ENCODE results near the gene ABHD14A.

The ABHD14A gene

GRCh38 chr3:52022323-52023100 lies 47.6 kb downstream of the ABHD14A start:
- no peak for DNase-seq

- DNase-seq = no peak
Observed at GRCh38 chr3:52023101-52023770, 48.4 kb downstream of the ABHD14A start.

DNA sequence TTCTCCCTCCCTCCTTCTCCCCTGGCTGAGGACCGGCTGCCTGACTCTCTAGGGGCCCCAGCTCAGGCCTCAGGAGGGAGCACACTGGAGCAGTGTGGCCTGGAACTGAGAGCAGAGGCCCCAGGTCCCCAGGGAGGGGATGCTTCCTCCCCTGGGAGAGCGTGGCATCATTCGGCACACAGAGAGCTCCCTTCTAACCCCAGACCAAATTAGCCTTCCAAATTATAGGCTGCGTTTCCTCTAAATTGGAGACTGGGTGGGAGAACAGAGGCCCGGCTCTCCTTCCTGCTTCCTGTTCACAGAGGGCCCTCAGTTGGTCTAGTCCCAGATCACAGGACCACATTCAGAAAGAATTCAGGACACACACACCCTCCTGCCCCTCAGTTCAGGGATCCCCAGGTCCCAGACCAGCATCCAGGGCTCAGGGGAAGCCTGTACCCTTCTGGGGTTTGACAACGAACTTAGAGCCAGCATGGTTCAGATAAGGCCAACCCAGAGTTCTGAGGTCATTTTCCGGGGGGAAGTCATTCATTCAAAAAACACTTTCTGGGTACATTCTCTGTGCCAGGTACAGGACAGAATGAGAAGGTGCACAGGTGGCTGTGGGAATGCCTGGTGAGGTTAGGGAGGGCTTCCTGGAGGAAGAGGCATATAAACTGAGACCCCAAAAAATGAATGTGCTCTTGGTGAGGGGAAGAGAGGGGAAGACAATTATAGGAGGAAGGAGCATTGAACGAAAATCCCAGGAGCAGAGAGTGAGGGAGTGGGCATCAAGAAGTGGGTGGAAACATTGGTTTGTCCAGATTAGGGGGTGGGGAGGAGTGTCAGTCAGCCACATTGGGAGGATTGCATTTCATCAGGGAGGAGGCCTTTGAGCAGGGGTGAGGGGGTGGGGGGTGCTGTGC lies 49.2 kb downstream of the ABHD14A start:
- no peak for DNase-seq

- DNase-seq = no peak
Observed at GRCh38 chr3:52024765-52025452, 50.0 kb downstream of the ABHD14A start.

DNA sequence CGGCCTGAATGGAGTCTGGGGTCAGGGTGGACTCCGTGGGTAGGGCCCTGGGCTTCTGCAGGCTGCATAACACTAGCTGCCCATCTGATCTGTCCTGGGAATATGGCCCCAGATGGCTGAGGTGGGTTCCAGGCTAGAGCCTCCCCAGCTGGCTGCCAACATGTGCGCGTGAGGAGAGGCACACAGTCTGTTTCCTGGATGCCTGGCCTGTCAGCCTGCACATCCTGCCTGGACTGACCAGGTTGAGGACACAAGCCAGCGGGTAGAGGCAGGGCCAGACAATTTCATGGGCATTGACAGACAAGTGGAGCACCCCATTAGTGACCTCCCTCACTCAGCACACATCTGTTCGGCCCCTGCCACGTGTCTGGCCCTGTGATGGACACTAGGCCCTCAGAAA lies 50.6 kb downstream of the ABHD14A start:
- DNase-seq = no peak

DNA sequence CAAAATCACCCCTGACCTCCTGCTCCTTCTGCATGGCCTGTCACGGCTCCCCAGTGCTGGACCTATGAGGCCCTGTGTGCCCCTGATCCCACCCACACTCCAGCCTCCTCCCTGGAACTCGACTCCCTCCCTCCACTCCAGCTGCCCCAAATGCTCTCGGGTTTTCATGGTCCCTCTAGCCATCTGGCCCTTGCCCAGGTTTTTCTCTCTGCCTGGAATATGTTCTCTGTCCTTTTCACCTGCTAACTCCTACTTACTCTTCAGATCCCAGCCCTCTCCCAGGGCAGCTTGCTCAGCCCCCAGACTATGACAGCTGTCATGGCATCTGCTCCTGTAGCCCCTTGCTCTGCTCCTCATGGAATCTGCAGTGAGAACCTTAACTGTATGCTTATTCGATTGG lies 51.2 kb downstream of the ABHD14A start:
- DNase-seq = no peak

- no peak for DNase-seq
Observed at GRCh38 chr3:52028572-52028971, 53.7 kb downstream of the ABHD14A start.

DNA sequence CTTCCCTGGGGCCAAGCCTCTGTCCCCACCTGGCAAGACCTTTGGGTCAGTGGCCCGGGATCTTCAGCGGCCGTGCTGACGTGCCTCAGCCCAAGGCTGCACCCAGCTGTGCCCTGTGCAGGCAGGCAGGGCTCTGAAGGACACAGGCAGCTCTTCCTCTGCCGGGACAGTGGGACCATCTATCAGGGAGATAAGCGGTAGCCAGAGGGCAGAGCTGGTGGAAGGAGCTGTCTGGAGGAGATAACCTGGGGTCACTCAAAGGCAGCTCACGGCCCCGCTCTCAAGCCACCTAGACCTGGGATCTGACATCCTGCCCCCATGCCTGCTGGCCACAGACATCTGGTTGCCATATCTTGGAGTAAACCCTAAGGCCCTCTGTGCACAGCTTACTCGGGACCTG lies 54.2 kb downstream of the ABHD14A start:
- no peak for DNase-seq

GRCh38 chr3:52029535-52029934 lies 54.7 kb downstream of the ABHD14A start:
- no peak for DNase-seq

Data from activated gamma-delta T cell treated with Interleukin-2 at 50 U/mL for 16 hours (primary cell).